ENCODE data around the gene GRIN2A. TPM values are rescaled to one million over a fixed set of nuclear protein-coding genes. Genes with fewer than 3 reads are reported as not detected.

GRIN2A gene
- total and polyA plus RNA-seq, 2 donors (not counting 1 experiment from before 2014, with no cell fraction given): 0.44 TPM; not detected in 1

DNA sequence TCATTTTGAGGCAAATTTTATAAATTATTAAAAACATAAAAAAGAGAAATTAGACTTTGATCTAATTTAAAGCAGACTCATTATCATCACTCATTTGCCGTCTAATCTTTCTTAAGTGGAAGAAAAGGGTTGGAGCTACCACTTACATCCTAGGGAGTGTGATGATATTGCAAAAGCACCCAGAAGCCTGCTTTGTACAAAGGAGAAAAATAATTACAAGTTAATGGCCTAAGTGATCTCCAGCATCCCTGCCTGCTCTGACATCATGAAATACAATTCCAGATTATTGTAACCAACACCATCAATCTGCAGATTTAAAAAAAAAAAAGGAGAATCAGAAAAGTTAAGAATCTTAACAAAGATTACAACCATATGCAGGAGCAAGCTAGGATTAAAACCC is 260.2 kb downstream of the GRIN2A start:
- ATAC-seq (ENCODE audit: low read depth): no peak
- Histone ChIP-seq H4K20me1 (ENCODE audit: control insufficient read depth, insufficient read depth, low read length, poor library complexity, severe bottlenecking) (no peaks in the 10 kb centered on the region), H3K9me3 (ENCODE audit: control extremely low read depth in 1 of 3, control insufficient read depth in 2 of 3, insufficient read depth in 1 of 3, low read length in 2 of 3) (no peaks in the 10 kb centered on the region), H3K4me3 (ENCODE audit: control extremely low read depth in 1 of 5, extremely low read depth in 1 of 5, insufficient read depth in 1 of 5, low read depth in 2 of 5, low read length in 4 of 5) (no peak overlapping the region), H3K27ac (ENCODE audit: low read length in 2 of 2) (no peak overlapping the region), H3K4me2 (replicated peaks; ENCODE audit: low read depth, low read length, poor library complexity, severe bottlenecking) (no peak overlapping the region), H2AFZ (ENCODE audit: insufficient read depth, low read depth, low read length, poor library complexity, severe bottlenecking) (no peak overlapping the region), H3K27me3 (replicated peaks in 1 of 4; ENCODE audit: control extremely low read depth in 1 of 4, control insufficient read depth in 3 of 4, insufficient read depth in 4 of 4, low read length in 3 of 4) (peaks cover 0 to 5% (median 0%) of the 10 kb centered on the region in 4 experiments), H3K36me3 (replicated peaks in 1 of 2; ENCODE audit: control extremely low read depth in 1 of 2, control insufficient read depth in 1 of 2, extremely low read depth in 1 of 2, insufficient read depth in 2 of 2, low read length in 1 of 2) (no peaks in the 10 kb centered on the region), H3K79me2 (ENCODE audit: control insufficient read depth, insufficient read depth, low read length) (no peaks in the 10 kb centered on the region), H3K9ac (ENCODE audit: low read length) (no peak overlapping the region), H3K4me1 (ENCODE audit: control insufficient read depth in 2 of 2, insufficient read depth in 2 of 2, low read length in 2 of 2) (no peaks in the 10 kb centered on the region)
- intact Hi-C loops (cut with micrococcal nuclease): no loop called here
- POLR2A ChIA-PET: no interaction called here
- Mint-ChIP-seq H3K27ac (no peak overlapping the region), H3K9me3 (ENCODE audit: insufficient read depth) (no peaks in the 10 kb centered on the region), H3K4me3 (no peak overlapping the region), H3K4me1 (no peaks in the 10 kb centered on the region), H3K27me3 (peaks cover 11% of the 10 kb centered on the region)
- CTCF ChIA-PET: no interaction called here
- DNase-seq: no peak
- TF ChIP-seq CTCF (IDR thresholded peaks at IDR 0.05) (no peak), EZH2 (IDR thresholded peaks at IDR 0.05; ENCODE audit: borderline replicate concordance, insufficient read depth, low read depth, low read length, poor library complexity, severe bottlenecking) (no peak)
- no CpG with 5 or more reads among the region's 1 CpG for WGBS (ENCODE audit: insufficient coverage)

GRCh38 chr16:9919460-9919859 is 262.8 kb downstream of the GRIN2A start:
- 76% methylated on average over 3 of the region's 3 CpGs for WGBS (ENCODE audit: insufficient coverage)
- no peaks in the 10 kb centered on the region for H3K9me3 ChIP-seq (ENCODE audit: control extremely low read depth in 1 of 3, control insufficient read depth in 2 of 3, insufficient read depth in 1 of 3, low read length in 2 of 3)
- no peaks in the 10 kb centered on the region for H4K20me1 ChIP-seq (ENCODE audit: control insufficient read depth, insufficient read depth, low read length, poor library complexity, severe bottlenecking)
- TF ChIP-seq EZH2 (IDR thresholded peaks at IDR 0.05; ENCODE audit: borderline replicate concordance, insufficient read depth, low read depth, low read length, poor library complexity, severe bottlenecking) (no peak), CTCF (IDR thresholded peaks at IDR 0.05) (no peak)
- no peaks in the 10 kb centered on the region for H3K4me1 Mint-ChIP-seq
- no peak overlapping the region for H3K9ac ChIP-seq (ENCODE audit: low read length)
- no peaks in the 10 kb centered on the region for H3K9me3 Mint-ChIP-seq (ENCODE audit: insufficient read depth)
- no peak overlapping the region for H3K27ac Mint-ChIP-seq
- no peaks in the 10 kb centered on the region for H3K4me1 ChIP-seq (ENCODE audit: control insufficient read depth in 2 of 2, insufficient read depth in 2 of 2, low read length in 2 of 2)
- H3K27me3 ChIP-seq (replicated peaks in 1 of 4; ENCODE audit: control extremely low read depth in 1 of 4, control insufficient read depth in 3 of 4, insufficient read depth in 4 of 4, low read length in 3 of 4): no peaks in the 10 kb centered on the region
- no peak for DNase-seq
- no peak for ATAC-seq (ENCODE audit: low read depth)
- no peak overlapping the region for H2AFZ ChIP-seq (ENCODE audit: insufficient read depth, low read depth, low read length, poor library complexity, severe bottlenecking)
- no peaks in the 10 kb centered on the region for H3K36me3 ChIP-seq (replicated peaks in 1 of 2; ENCODE audit: control extremely low read depth in 1 of 2, control insufficient read depth in 1 of 2, extremely low read depth in 1 of 2, insufficient read depth in 2 of 2, low read length in 1 of 2)
- POLR2A ChIA-PET: no interaction called here
- no peak overlapping the region for H3K27ac ChIP-seq (ENCODE audit: low read length in 2 of 2)
- no peak overlapping the region for H3K4me3 Mint-ChIP-seq
- CTCF ChIA-PET: interaction anchor here (1.3 kb wide), 1 partner anchor 11 kb away, joined by 3 read pairs; no protein-coding TSS in a partner anchor
- peaks cover 12% of the 10 kb centered on the region for H3K27me3 Mint-ChIP-seq
- H3K4me2 ChIP-seq (replicated peaks; ENCODE audit: low read depth, low read length, poor library complexity, severe bottlenecking): no peak overlapping the region
- H3K79me2 ChIP-seq (ENCODE audit: control insufficient read depth, insufficient read depth, low read length): no peaks in the 10 kb centered on the region
- intact Hi-C loops (cut with micrococcal nuclease): no loop called here
- H3K4me3 ChIP-seq (ENCODE audit: control extremely low read depth in 1 of 5, extremely low read depth in 1 of 5, insufficient read depth in 1 of 5, low read depth in 2 of 5, low read length in 4 of 5): no peak overlapping the region
